H9 (cell line): Measurements from ENCODE around the gene GFPT1. TPM values are rescaled to one million over a fixed set of nuclear protein-coding genes. Genes with fewer than 3 reads are reported as not detected.

ENCODE experiments used
- DNase-seq: peaks from one replicate; pipeline ENCODE4 v3.0.0-alpha.2; 2017
- H2AFZ ChIP-seq: one replicate; pipeline ENCODE4 v1.6.1; 2013; ENCODE audit warnings: mild to moderate bottlenecking, low read length, control low read depth, moderate library complexity
- H2AK5ac ChIP-seq: 2 replicates; pipeline ENCODE4 v1.6.1; 2013; ENCODE audit warnings: low read length, control low read depth, mixed read lengths; ENCODE audit not compliant: insufficient read length
- H2BK120ac ChIP-seq: one replicate; pipeline ENCODE4 v1.6.1; 2013; ENCODE audit warnings: low read depth, mild to moderate bottlenecking, low read length, control low read depth, inconsistent platforms; ENCODE audit not compliant: poor library complexity, severe bottlenecking
- H2BK12ac ChIP-seq: 2 replicates; pipeline ENCODE4 v1.6.1; 2013; ENCODE audit warnings: low read length, control low read depth, mixed read lengths, low read depth; ENCODE audit not compliant: insufficient read length
- H2BK15ac ChIP-seq: 2 replicates; pipeline ENCODE4 v1.6.1; 2013; ENCODE audit warnings: low read depth, low read length, control low read depth
- H2BK20ac ChIP-seq: one replicate; pipeline ENCODE4 v1.6.1; 2013; ENCODE audit warnings: low read depth, mild to moderate bottlenecking, low read length, control low read depth, inconsistent platforms; ENCODE audit not compliant: poor library complexity, severe bottlenecking
- H2BK5ac ChIP-seq: 2 replicates; pipeline ENCODE4 v1.6.1; 2013; ENCODE audit warnings: low read length, control low read depth, mixed read lengths; ENCODE audit not compliant: insufficient read length
- H3K14ac ChIP-seq: 2 replicates; pipeline ENCODE4 v1.6.1; 2013; ENCODE audit warnings: low read length, control low read depth; ENCODE audit not compliant: insufficient read depth
- H3K18ac ChIP-seq: 2 replicates; pipeline ENCODE4 v1.6.1; 2013; ENCODE audit warnings: low read depth, mild to moderate bottlenecking, mixed read lengths, low read length, control low read depth; ENCODE audit not compliant: insufficient read length
- H3K23ac ChIP-seq: 2 replicates; pipeline ENCODE4 v1.6.1; 2013; ENCODE audit warnings: low read length, control low read depth, mixed read lengths, low read depth; ENCODE audit not compliant: insufficient read length
- H3K23me2 ChIP-seq: 2 replicates; pipeline ENCODE4 v1.6.1; 2013; ENCODE audit warnings: low read depth, mild to moderate bottlenecking, mixed read lengths, low read length, control low read depth; ENCODE audit not compliant: insufficient read length, poor library complexity, severe bottlenecking
- H3K27ac ChIP-seq: 2 replicates; pipeline ENCODE4 v1.5.1; 2013; ENCODE audit warnings: low read length, control low read depth, mixed read lengths, low read depth; ENCODE audit not compliant: insufficient read length
- H3K27me3 ChIP-seq: 2 replicates; pipeline ENCODE4 v1.6.1; 2013; ENCODE audit warnings: low read length, control low read depth, inconsistent platforms; ENCODE audit not compliant: insufficient read depth
- H3K4ac ChIP-seq: 2 replicates; pipeline ENCODE4 v1.6.1; 2013; ENCODE audit warnings: low read depth, mild to moderate bottlenecking, control low read depth, inconsistent platforms, low read length, moderate library complexity
- H3K4me1 ChIP-seq: 2 replicates; pipeline ENCODE4 v1.6.1; 2013; ENCODE audit warnings: low read length, control low read depth, inconsistent platforms; ENCODE audit not compliant: insufficient read depth
- H3K4me2 ChIP-seq: 2 replicates; pipeline ENCODE4 v1.6.1; 2013; ENCODE audit warnings: low read length, control low read depth, mixed read lengths; ENCODE audit not compliant: insufficient read length, insufficient read depth
- H3K56ac ChIP-seq: 2 replicates; pipeline ENCODE4 v1.6.1; 2013; ENCODE audit warnings: low read depth, mild to moderate bottlenecking, mixed read lengths, low read length, control low read depth; ENCODE audit not compliant: insufficient read length
- H3K79me1 ChIP-seq: 2 replicates; pipeline ENCODE4 v1.6.1; 2013; ENCODE audit warnings: low read depth, mild to moderate bottlenecking, moderate library complexity, low read length, control low read depth, inconsistent platforms; ENCODE audit not compliant: insufficient read depth, poor library complexity, severe bottlenecking
- H3K79me2 ChIP-seq: 2 replicates; pipeline ENCODE4 v1.6.1; 2013; ENCODE audit warnings: low read length, control low read depth, inconsistent platforms; ENCODE audit not compliant: insufficient read depth
- H3K9ac ChIP-seq: 2 replicates; pipeline ENCODE4 v1.6.1; 2013; ENCODE audit warnings: low read length, control low read depth, mixed read lengths; ENCODE audit not compliant: insufficient read length; ENCODE audit errors: extremely low read depth
- H3K9me3 ChIP-seq: one replicate; pipeline ENCODE4 v1.6.1; 2013; ENCODE audit warnings: low read depth, low read length, inconsistent platforms; ENCODE audit not compliant: control insufficient read depth
- H3T11ph ChIP-seq: one replicate; pipeline ENCODE4 v1.6.1; 2013; ENCODE audit warnings: mild to moderate bottlenecking, low read length, control low read depth, inconsistent platforms
- H4K20me1 ChIP-seq: one replicate; pipeline ENCODE4 v1.6.1; 2013; ENCODE audit not compliant: control insufficient read depth, insufficient read length, insufficient read depth
- H4K5ac ChIP-seq: 2 replicates; pipeline ENCODE4 v1.6.1; 2013; ENCODE audit warnings: low read depth, mild to moderate bottlenecking, mixed read lengths, low read length, control low read depth; ENCODE audit not compliant: insufficient read length
- H4K8ac ChIP-seq: replicated peaks from 2 replicates; pipeline ENCODE4 v1.6.1; 2013; ENCODE audit warnings: low read length, control low read depth, mixed read lengths, low read depth; ENCODE audit not compliant: insufficient read length
- H4K91ac ChIP-seq: 2 replicates; pipeline ENCODE4 v1.6.1; 2013; ENCODE audit warnings: low read depth, mild to moderate bottlenecking, moderate library complexity, mixed read lengths, low read length, control low read depth; ENCODE audit not compliant: insufficient read length
- H3K27ac Mint-ChIP-seq, 3 experiments: 2 replicates in 2 of 3; 3 replicates in 1 of 3; pipeline ENCODE4 v1.8.0; 2020 to 2021; ENCODE audit warnings: mixed read lengths in 3 of 3, mild to moderate bottlenecking in 1 of 3, moderate library complexity in 1 of 3
- H3K27me3 Mint-ChIP-seq: 2 replicates; pipeline ENCODE4 v1.8.0; 2021; ENCODE audit warnings: low read depth, mild to moderate bottlenecking, moderate library complexity, mixed read lengths
- H3K36me3 Mint-ChIP-seq, 3 experiments: 2 replicates in 2 of 3; 3 replicates in 1 of 3; pipeline ENCODE4 v1.8.0; 2020 to 2021; ENCODE audit warnings: low read depth in 3 of 3, mixed read lengths in 3 of 3; ENCODE audit not compliant: insufficient read depth in 1 of 3
- H3K4me1 Mint-ChIP-seq, 2 experiments: 2 replicates each; pipeline ENCODE4 v1.8.0; 2020; ENCODE audit warnings: mixed read lengths in 2 of 2
- H3K4me3 Mint-ChIP-seq, 2 experiments: 2 replicates in 1 of 2; 3 replicates in 1 of 2; pipeline ENCODE4 v1.8.0; 2020 to 2021; ENCODE audit warnings: mild to moderate bottlenecking in 2 of 2, mixed read lengths in 2 of 2, moderate library complexity in 1 of 2
- H3K9me3 Mint-ChIP-seq, 2 experiments: 2 replicates in 1 of 2; 3 replicates in 1 of 2; pipeline ENCODE4 v1.8.0; 2020; ENCODE audit warnings: mild to moderate bottlenecking in 2 of 2, mixed read lengths in 2 of 2, moderate library complexity in 1 of 2
- WGBS: extraction: QIAGEN DNeasy Blood & Tissue Kit; methylation state at CpG from one replicate; pipeline ENCODE4 v1.1.7; 2013; ENCODE audit warnings: missing lambda C conversion rate, low lambda C conversion rate, mixed read lengths; ENCODE audit not compliant: insufficient read length; ENCODE audit errors: extremely low coverage; 5-methylcytosine and 5-hydroxymethylcytosine counted together
- total RNA-seq: library from RNA; stranded (reverse); gene quantifications from 2 replicates; pipeline ENCODE4 v1.2.1, GENCODE V29; 2021
- TF ChIP-seq, protein P1 (sequence below): fragments of 200-600 bp; sonication (generic); conservative IDR thresholded peaks from 3 replicates; pipeline ENCODE4 v1.8.0; 2021; ENCODE audit warnings: antibody characterized with exemption, mild to moderate bottlenecking

Gene GFPT1
- total RNA-seq, 1 experiment from 2014 or later: 84.4 TPM

DNA sequence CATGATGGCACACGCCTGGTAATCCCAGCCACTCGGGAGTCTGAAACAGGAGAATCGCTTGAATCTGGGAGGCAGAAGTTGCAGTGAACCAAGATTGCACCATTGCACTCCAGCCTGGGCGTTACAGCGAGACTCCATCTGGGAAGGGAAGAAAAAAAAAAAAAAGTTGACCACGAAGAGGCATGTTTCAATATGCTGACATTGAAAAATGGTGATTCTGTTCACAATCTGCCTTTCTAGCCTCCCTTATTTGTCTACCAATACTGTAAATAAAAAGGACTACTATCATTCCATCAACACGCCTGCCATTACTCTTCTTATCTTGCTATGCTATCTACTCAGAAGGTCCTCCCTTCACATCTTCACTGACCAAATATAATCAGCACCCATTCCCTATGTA lies 18.4 kb downstream of the GFPT1 start:
- H3K4me2 ChIP-seq: no peak overlapping the region
- no peak overlapping the region for H3K4me3 Mint-ChIP-seq
- H3K27me3 Mint-ChIP-seq: no peaks in the 10 kb centered on the region
- WGBS: no CpG with 5 or more reads among the region's 7 CpGs
- TF ChIP-seq, protein P1, sequence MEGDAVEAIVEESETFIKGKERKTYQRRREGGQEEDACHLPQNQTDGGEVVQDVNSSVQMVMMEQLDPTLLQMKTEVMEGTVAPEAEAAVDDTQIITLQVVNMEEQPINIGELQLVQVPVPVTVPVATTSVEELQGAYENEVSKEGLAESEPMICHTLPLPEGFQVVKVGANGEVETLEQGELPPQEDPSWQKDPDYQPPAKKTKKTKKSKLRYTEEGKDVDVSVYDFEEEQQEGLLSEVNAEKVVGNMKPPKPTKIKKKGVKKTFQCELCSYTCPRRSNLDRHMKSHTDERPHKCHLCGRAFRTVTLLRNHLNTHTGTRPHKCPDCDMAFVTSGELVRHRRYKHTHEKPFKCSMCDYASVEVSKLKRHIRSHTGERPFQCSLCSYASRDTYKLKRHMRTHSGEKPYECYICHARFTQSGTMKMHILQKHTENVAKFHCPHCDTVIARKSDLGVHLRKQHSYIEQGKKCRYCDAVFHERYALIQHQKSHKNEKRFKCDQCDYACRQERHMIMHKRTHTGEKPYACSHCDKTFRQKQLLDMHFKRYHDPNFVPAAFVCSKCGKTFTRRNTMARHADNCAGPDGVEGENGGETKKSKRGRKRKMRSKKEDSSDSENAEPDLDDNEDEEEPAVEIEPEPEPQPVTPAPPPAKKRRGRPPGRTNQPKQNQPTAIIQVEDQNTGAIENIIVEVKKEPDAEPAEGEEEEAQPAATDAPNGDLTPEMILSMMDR: no peak
- no peak overlapping the region for H2BK5ac ChIP-seq
- H2BK20ac ChIP-seq: no peak overlapping the region
- no peaks in the 10 kb centered on the region for H3K79me1 ChIP-seq
- H2BK12ac ChIP-seq: no peak overlapping the region
- H4K8ac ChIP-seq: no peak overlapping the region
- H3K4ac ChIP-seq: no peak overlapping the region
- H3K27ac Mint-ChIP-seq: no peak overlapping the region; a peak in 1 of 7 replicates
- H3K27ac ChIP-seq: no peak overlapping the region
- no peak overlapping the region for H3K18ac ChIP-seq
- no peaks in the 10 kb centered on the region for H3K23me2 ChIP-seq
- no peaks in the 10 kb centered on the region for H3K9me3 ChIP-seq
- DNase-seq: no peak
- H2AK5ac ChIP-seq: no peak overlapping the region
- H2AFZ ChIP-seq: no peak overlapping the region
- H3K23ac ChIP-seq: no peak overlapping the region
- H3K79me2 ChIP-seq: no peaks in the 10 kb centered on the region
- no peak overlapping the region for H3T11ph ChIP-seq
- no peaks in the 10 kb centered on the region for H4K20me1 ChIP-seq
- H4K91ac ChIP-seq: no peak overlapping the region
- H3K27me3 ChIP-seq: no peaks in the 10 kb centered on the region
- H4K5ac ChIP-seq: no peak overlapping the region
- H3K4me1 Mint-ChIP-seq: 0 out of 4 replicates have a peak, but pooled peaks cover 0 to 4% of the 10 kb centered on the region in 2 experiments
- H3K9me3 Mint-ChIP-seq: no peaks in the 10 kb centered on the region
- no peak overlapping the region for H3K9ac ChIP-seq
- no peak overlapping the region for H3K14ac ChIP-seq
- H3K36me3 Mint-ChIP-seq: peaks cover 41 to 70% (median 66%) of the 10 kb centered on the region in 3 experiments; a peak in 6 of 7 replicates
- H3K4me1 ChIP-seq: no peaks in the 10 kb centered on the region
- H2BK15ac ChIP-seq: no peak overlapping the region
- no peak overlapping the region for H3K56ac ChIP-seq
- no peak overlapping the region for H2BK120ac ChIP-seq
